Activated T-cell treated with anti-CD3 and anti-CD28 coated beads, Interleukin-2, amount 50 U/mL, for 72 hours (primary cell): ENCODE results near the gene ZBTB46. TPM values are rescaled to one million over a fixed set of nuclear protein-coding genes. Genes with fewer than 3 reads are reported as not detected.

ENCODE experiments used
- ATAC-seq, 2 donors: fragments of 150-1000 bp; cut with Tn5 transposase; replicated peaks in 1 of 2; 2 replicates each; pipeline ENCODE4 v1.10.0; 2021; ENCODE audit warnings: moderate library complexity in 2 of 2, mild to moderate bottlenecking in 1 of 2
- DNase-seq, 2 donors: peaks; one replicate each; pipeline ENCODE4 v3.0.0; 2021 to 2022; ENCODE audit warnings: mixed read lengths in 1 of 2
- H3K27ac Mint-ChIP-seq: one replicate; pipeline ENCODE4 v1.8.0; 2022; ENCODE audit warnings: mild to moderate bottlenecking, moderate library complexity, mixed read lengths
- H3K27me3 Mint-ChIP-seq: one replicate; pipeline ENCODE4 v1.8.0; 2022; ENCODE audit warnings: low read depth, mixed read lengths
- H3K36me3 Mint-ChIP-seq, 2 donors: one replicate each; pipeline ENCODE4 v1.8.0; 2022; ENCODE audit warnings: mixed read lengths in 2 of 2, mild to moderate bottlenecking in 1 of 2; ENCODE audit not compliant: insufficient read depth in 2 of 2
- H3K4me1 Mint-ChIP-seq: one replicate; pipeline ENCODE4 v1.8.0; 2022; ENCODE audit warnings: low read depth, mixed read lengths
- H3K4me3 Mint-ChIP-seq, 2 donors: one replicate each; pipeline ENCODE4 v1.8.0; 2022; ENCODE audit warnings: mild to moderate bottlenecking in 2 of 2, mixed read lengths in 2 of 2, moderate library complexity in 2 of 2
- H3K9me3 Mint-ChIP-seq, 2 donors: one replicate each; pipeline ENCODE4 v1.8.0; 2022; ENCODE audit warnings: mixed read lengths in 2 of 2
- total RNA-seq, 2 donors: library from RNA; stranded (reverse); gene quantifications; one replicate each; pipeline ENCODE4 v1.2.3, GENCODE V29; 2022

The ZBTB46 gene
- total RNA-seq, 2 donors from 2014 or later: 2.7 to 8.2 TPM

DNA sequence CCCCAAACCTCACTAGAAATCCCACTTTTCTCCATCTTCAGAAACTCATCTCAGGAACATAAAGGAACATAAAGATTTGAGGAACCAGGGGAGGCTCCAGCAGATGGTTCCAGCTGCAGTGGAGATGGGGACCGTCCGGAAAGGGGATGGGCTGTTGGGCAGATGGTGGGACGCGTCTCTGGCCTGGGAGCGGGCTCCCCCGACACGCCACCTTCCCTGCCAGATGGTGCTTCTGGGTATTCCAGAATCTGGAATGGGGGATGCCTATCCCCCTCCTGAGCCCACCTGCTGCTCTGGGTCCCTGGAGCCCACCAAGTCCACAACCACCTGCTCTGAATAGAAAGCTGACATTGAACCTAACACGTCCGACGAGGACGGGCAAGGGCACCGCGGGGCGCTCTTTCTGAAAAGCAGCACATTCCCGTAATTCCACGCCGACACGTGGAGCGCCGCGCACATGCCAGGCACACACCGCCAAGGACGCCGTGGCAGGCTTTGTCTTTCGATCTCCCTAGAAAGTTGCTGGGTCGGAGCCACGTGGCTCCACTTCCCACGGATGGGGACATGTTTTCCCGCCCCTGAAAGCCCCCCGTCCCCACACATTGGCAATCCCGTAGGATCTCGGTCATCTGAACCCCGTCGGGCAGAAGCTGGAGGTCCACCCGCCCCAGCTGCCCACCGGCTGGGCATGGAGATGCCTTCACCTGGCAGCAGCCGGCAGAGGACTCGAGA is 64.2 kb downstream of the ZBTB46 start:
- Mint-ChIP-seq H3K4me1 (no peaks in the 10 kb centered on the region), H3K27ac (no peak overlapping the region), H3K27me3 (no peaks in the 10 kb centered on the region), H3K9me3 (no peaks in the 10 kb centered on the region), H3K36me3 (no peaks in the 10 kb centered on the region), H3K4me3 (no peak overlapping the region)
- ATAC-seq: no peak
- no peak for DNase-seq

- no peaks in the 10 kb centered on the region for H3K4me1 Mint-ChIP-seq
- DNase-seq (no peak), ATAC-seq (no peak)
- H3K4me3 Mint-ChIP-seq: no peak overlapping the region
- H3K36me3 Mint-ChIP-seq: no peaks in the 10 kb centered on the region
- no peaks in the 10 kb centered on the region for H3K9me3 Mint-ChIP-seq
- H3K27me3 Mint-ChIP-seq: no peaks in the 10 kb centered on the region
- no peak overlapping the region for H3K27ac Mint-ChIP-seq
These were observed 65.2 kb downstream of the ZBTB46 start for GRCh38 chr20:63765902-63766301.

DNA sequence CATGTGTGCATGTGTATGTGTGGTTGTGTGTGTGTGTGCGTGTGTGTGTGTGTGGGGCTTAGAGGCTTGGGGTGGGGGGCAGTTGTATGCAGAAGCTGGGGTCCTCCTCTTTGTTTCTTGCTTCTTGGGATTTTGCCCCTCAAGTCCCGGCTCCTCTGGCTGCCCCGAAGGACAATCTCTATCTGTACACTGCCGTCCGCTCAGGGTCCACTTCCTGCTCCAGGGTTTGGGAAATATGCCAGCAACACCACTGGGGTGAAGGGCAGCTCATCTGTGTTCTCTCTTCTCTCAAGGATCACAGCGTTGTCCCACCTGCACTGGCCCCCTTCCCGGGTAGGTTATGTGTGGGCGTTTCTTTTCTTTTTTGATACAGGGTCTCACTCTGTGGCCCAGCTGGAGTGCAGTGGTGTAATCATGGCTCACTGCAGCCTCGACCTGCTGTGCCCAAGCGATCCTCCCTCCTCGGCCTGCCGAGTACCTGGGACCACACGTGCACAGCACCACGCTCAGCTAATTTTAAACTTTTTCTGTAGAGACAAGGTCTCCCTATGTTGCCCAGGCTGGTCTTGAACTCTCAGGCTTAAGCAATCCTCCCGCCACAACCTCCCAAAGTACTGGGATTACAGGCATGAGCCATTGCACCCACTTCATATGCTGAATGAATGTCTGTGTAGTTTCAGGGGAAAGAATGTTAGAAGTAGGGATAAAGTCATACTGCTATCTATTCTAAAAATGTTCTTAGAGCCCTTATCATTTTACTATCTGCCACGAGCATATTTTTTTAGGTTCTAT is 65.8 kb downstream of the ZBTB46 start:
- Mint-ChIP-seq H3K9me3 (no peaks in the 10 kb centered on the region), H3K27ac (no peak overlapping the region), H3K4me1 (no peaks in the 10 kb centered on the region), H3K27me3 (no peaks in the 10 kb centered on the region), H3K4me3 (no peak overlapping the region), H3K36me3 (no peaks in the 10 kb centered on the region)
- DNase-seq: no peak
- no peak for ATAC-seq

DNA sequence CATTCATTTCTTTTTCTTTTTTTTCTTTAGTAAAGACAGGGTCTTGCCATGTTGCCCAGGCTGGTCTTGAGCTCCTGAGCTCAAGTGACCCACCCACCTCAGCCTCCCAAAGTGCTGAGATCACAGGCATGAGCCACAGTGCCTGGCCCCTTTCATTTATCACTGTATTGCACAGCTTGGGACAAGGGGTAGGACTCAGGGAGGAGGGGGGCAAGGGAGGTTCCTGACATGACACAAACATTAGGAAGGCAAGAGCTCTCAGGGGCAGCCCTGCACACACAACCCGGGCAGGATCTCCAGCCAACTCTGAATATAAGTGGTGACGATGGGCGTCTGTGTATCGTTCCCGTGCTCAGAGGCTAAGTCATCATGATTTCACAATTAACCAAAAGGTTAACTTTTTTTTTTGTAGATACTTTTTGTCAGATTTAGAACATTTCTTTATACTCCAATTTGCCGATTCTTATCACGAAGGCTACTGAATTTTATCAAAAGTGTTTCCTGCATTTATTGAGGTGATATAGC is 71.6 kb downstream of the ZBTB46 start:
- no peak for ATAC-seq
- peaks cover 8% of the 10 kb centered on the region for H3K4me1 Mint-ChIP-seq
- no peaks in the 10 kb centered on the region for H3K36me3 Mint-ChIP-seq

GRCh38 chr20:63758152-63758551 is 72.9 kb downstream of the ZBTB46 start:
- no peak for DNase-seq
- Mint-ChIP-seq H3K27ac (no peak overlapping the region), H3K36me3 (no peaks in the 10 kb centered on the region), H3K4me3 (no peak overlapping the region), H3K27me3 (no peaks in the 10 kb centered on the region), H3K9me3 (no peaks in the 10 kb centered on the region), H3K4me1 (peaks cover 8% of the 10 kb centered on the region)
- no peak for ATAC-seq

More for the DNA sequence above, 71.6 kb downstream of the ZBTB46 start:
- no peak overlapping the region for H3K27ac Mint-ChIP-seq
- H3K27me3 Mint-ChIP-seq: no peaks in the 10 kb centered on the region
- no peak overlapping the region for H3K4me3 Mint-ChIP-seq
- H3K9me3 Mint-ChIP-seq: no peaks in the 10 kb centered on the region
- no peak for DNase-seq

DNA sequence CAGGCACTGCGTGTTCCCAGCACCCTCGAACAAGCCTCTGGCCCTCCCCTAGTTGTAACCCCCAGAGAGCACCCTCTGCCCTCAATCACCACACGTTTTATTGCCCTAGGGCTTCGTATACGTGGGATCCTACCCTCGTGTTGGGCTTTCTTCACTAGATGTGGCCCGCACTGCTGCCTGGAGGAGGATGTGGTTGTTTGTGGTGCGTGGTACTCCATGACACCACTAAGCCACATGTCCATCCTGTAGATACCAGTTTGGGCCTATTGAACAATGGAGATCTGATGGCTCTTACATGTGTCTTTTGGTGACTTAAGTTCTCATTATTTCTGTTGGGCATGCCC is 74.4 kb downstream of the ZBTB46 start:
- H3K27me3 Mint-ChIP-seq: no peaks in the 10 kb centered on the region
- H3K27ac Mint-ChIP-seq: no peak overlapping the region
- no peaks in the 10 kb centered on the region for H3K9me3 Mint-ChIP-seq
- H3K4me3 Mint-ChIP-seq: no peak overlapping the region
- H3K4me1 Mint-ChIP-seq: peaks cover 8% of the 10 kb centered on the region
- H3K36me3 Mint-ChIP-seq: no peaks in the 10 kb centered on the region
- no peak for DNase-seq
- ATAC-seq: peak in 1 of 2 donors; percentile 83

DNA sequence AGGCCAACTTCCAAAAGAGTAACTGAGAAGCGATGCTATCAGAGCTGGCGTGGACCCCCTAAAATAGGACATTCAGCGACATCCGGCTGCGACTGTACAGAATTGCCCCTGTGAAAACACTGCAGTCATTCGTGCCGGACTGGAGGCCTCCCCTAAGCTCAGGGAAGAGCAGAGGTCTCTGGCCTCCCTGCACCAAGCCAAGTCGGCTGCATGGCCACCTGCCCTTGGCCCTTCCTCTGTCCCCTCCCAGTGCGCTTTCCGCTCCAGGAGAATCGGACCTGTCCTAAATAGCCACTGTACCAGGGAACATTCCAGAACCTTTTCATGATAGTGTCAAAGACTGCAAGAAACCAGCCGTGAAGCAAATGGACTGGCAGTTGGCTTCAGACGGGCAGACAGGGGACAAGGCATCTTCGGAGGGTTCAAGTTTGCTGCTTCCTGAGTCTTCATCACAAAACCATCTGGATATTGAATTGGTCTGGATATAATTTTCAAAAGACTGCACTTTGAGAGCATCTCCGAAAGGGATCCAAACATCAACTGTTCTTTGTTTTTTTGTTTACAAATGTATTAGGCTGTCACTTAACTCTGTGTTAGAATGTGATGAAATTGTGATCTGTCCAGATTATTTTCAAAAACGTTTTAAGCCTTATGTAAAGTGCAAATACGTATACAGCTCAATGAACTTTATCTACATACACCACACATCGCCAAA is 75.0 kb downstream of the ZBTB46 start:
- Mint-ChIP-seq H3K4me1 (peaks cover 11% of the 10 kb centered on the region), H3K36me3 (no peaks in the 10 kb centered on the region), H3K27ac (no peak overlapping the region), H3K9me3 (no peaks in the 10 kb centered on the region), H3K27me3 (no peaks in the 10 kb centered on the region), H3K4me3 (no peak overlapping the region)
- ATAC-seq (no peak), DNase-seq (no peak)

DNA sequence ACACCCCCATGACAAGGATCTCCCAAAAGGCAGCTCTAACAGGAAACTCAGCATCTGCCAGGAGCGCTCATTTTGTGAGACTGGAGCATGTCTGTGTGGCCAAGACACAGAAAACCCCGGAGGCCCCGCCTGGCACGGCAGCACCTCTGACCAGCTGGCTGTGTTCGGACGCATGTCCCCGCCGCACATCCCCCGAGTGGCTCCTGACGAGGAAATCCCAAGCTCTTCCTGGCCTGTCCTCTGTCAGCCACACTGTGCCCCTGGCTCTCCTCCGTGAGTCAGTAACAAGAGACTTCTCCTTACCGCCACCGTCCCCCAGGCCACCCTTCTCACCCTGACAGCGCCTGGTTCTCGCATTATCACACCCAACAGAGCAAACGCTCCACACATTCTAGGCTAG is 77.1 kb downstream of the ZBTB46 start:
- Mint-ChIP-seq H3K9me3 (no peaks in the 10 kb centered on the region), H3K4me1 (peaks cover 18% of the 10 kb centered on the region), H3K27ac (no peak overlapping the region), H3K27me3 (no peaks in the 10 kb centered on the region), H3K36me3 (no peaks in the 10 kb centered on the region), H3K4me3 (no peak overlapping the region)
- no peak for ATAC-seq
- DNase-seq: no peak

DNA sequence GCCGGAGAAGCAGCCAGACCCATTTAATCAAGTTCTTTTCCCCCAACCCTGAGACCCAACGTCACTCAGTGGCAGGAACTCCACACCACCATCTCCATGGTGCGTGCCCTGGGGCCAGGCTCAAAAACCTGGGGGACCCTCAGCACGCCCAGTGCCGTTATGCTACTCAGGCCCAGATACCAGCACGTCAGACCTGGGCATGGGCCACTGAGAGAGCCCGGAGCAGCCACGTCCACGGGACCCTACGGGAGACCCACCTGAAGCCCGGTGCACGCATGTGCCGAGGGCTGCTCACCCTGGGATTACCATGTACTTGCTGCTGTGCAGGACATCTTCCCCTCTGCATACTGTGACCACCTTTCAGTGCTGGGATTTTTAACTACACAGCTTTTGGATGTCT is 77.7 kb downstream of the ZBTB46 start:
- Mint-ChIP-seq H3K27me3 (no peaks in the 10 kb centered on the region), H3K4me3 (no peak overlapping the region), H3K4me1 (peaks cover 18% of the 10 kb centered on the region), H3K9me3 (no peaks in the 10 kb centered on the region), H3K36me3 (no peaks in the 10 kb centered on the region), H3K27ac (no peak overlapping the region)
- ATAC-seq (no peak), DNase-seq (no peak)

DNA sequence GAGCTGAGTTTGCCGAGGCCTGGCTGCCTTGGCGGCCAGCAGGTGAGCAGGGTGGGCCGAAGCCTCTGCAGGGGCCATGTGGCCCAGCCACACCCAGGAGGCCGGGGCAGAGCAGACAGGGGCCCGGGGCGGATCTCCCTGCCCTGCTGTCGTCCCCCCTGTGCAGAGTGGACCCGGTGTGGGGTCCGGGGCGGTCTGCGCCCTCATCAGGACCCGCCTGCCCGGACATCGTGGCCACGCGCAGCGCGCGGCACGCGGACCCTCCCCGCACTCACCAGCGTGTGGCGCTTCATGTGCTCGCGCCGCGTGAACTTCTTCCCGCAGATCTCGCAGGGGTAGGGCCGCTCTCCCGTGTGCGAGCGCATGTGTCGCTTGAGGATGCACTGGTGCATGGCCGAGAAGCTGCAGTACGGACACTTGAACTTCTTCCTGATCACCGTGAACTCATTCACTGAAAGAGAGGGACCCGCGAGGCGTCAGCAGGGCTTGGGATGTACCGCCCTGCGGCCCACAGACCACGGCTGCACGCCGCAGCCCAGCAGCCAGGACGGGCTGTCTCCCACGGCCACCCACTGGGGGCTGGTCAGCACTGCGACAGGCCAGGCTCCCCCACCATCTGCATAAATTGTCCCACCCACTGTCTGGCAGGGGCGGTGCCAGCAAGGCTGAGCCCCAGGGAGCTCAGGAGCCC is 78.5 kb downstream of the ZBTB46 start:
- no peak overlapping the region for H3K4me3 Mint-ChIP-seq
- H3K9me3 Mint-ChIP-seq: no peaks in the 10 kb centered on the region
- ATAC-seq (no peak), DNase-seq (no peak)
- H3K36me3 Mint-ChIP-seq: no peaks in the 10 kb centered on the region
- H3K27me3 Mint-ChIP-seq: no peaks in the 10 kb centered on the region
- no peak overlapping the region for H3K27ac Mint-ChIP-seq
- H3K4me1 Mint-ChIP-seq: peaks cover 18% of the 10 kb centered on the region

- H3K4me1 Mint-ChIP-seq: peaks cover 15% of the 10 kb centered on the region
- H3K9me3 Mint-ChIP-seq: no peaks in the 10 kb centered on the region
- ATAC-seq (peak in 1 of 2 donors; percentile 26), DNase-seq (peak in 1 of 2 donors; percentile 25)
- H3K27ac Mint-ChIP-seq: no peak overlapping the region
- no peaks in the 10 kb centered on the region for H3K27me3 Mint-ChIP-seq
- peak overlapping the region; percentile 71 to 72 for H3K4me3 Mint-ChIP-seq
- H3K36me3 Mint-ChIP-seq: no peaks in the 10 kb centered on the region
These were observed 79.4 kb downstream of the ZBTB46 start for GRCh38 chr20:63751471-63752271.

DNA sequence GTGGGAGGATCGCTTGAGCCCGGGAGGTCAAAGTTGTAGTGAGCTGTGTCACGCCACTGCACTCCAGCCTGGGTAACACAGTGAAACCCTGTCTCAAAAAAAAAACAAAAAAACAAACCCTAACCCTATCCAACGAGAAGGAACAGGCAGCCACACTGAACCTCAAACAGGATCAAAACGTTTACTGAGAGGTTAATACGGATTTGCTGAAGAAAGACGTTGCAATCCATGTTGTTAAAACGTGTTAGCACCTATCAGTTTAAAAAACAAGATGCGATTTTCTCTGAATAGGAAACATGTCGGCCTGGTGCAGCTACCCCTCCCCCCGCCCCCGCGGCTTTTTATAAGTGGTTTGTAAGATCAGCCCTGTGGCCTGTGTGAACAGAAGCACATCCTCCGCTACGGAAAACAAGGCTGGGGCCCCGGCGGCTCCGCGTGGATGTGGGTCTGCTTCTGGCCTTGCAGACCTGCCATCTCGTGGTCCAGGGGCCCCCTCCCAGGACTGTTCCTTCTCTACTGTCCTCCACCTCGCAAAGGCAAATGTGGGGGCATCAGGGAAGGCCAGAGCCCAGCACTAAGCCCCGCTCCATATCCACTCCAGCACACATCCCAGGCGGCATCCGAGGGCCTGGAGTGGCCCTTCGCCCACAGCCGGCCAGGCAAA is 80.1 kb downstream of the ZBTB46 start:
- peaks cover 10% of the 10 kb centered on the region for H3K4me1 Mint-ChIP-seq
- H3K9me3 Mint-ChIP-seq: no peaks in the 10 kb centered on the region
- ATAC-seq: peak; percentile 79 to 82
- no peaks in the 10 kb centered on the region for H3K36me3 Mint-ChIP-seq
- DNase-seq: peak; percentile 60 to 66
- H3K27ac Mint-ChIP-seq: peak overlapping the region; percentile 58
- H3K27me3 Mint-ChIP-seq: no peaks in the 10 kb centered on the region
- peak overlapping the region; percentile 71 to 72 for H3K4me3 Mint-ChIP-seq
